HG03342 (cell line): ENCODE measurements around the gene OAF.
"Not testable (repeated sequence)": the region's sequence is repeated elsewhere in the genome, so short reads cannot be mapped to it uniquely, and the experiment has no call there.

Experiments
- ATAC-seq: cut with Tn5 transposase; IDR thresholded peaks from one replicate; pipeline ENCODE4 v1.9.1; 2021; ENCODE audit warnings: mild to moderate bottlenecking, moderate library complexity; ENCODE audit not compliant: unreplicated experiment

The OAF gene

DNA sequence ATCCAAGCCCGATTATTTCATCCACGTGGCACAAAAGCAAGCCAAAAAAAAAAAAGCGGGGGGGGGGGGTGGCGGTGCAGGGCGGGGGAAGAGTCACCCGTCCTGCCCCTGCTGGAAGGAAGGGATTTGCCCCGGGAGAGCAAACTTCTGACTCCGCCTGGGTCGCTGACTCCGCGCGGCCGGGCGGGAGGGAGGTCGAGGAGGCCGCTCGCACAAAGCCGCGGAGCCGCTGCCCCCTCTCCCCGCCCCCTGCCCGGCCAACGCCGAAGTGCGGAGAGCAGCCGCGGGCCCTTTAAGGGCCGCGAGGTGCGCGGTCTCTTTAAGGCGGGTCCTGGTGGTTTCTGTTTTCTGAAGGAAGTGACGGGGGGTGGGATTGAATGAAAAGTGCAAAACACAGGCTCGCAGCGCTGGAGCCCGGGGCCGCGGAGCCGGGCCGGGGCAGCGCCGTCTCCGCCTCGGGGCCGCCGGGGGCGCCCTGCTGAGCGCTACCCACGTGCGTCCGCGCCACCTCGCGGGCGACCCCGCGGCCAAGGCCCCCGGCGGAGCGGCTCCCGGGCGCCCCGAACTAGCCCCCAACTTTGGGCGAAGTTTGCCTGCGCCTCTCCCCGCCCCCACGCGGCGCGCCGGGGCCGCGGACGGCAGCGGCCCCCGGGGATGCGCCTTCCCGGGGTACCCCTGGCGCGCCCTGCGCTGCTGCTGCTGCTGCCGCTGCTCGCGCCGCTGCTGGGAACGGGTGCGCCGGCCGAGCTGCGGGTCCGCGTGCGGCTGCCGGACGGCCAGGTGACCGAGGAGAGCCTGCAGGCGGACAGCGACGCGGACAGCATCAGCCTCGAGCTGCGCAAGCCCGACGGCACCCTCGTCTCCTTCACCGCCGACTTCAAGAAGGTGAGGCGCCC, at the start of gene OAF:
Gene OAF, plus strand, starts transcription at position 407 of the 896 bp plus-strand sequence. Its CDS starts 248 bp downstream, at position 655.
- peak; percentile 82 for ATAC-seq

DNA sequence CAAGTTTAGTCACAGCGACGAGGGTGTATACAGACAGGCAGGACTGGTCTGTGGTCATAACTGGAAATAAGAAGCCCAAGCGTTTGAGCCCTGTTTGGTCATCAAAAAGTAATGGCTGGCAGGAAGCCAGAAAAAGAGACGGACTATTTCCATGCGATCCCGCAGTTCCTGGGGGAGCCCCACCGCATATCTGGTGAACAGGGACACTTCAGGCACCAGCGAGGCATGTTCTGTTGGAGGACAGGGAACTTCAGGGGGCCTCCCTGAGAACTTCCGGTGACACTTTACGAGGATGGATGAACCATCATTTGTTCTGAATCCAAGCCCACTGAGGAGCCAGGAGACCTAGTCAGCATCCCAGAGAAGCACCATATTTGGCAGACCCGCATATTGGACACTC, 43.2 kb upstream of the OAF start:
- no peak for ATAC-seq

GRCh38 chr11:120168108-120168959, 42.5 kb upstream of the OAF start:
- no peak for ATAC-seq

DNA sequence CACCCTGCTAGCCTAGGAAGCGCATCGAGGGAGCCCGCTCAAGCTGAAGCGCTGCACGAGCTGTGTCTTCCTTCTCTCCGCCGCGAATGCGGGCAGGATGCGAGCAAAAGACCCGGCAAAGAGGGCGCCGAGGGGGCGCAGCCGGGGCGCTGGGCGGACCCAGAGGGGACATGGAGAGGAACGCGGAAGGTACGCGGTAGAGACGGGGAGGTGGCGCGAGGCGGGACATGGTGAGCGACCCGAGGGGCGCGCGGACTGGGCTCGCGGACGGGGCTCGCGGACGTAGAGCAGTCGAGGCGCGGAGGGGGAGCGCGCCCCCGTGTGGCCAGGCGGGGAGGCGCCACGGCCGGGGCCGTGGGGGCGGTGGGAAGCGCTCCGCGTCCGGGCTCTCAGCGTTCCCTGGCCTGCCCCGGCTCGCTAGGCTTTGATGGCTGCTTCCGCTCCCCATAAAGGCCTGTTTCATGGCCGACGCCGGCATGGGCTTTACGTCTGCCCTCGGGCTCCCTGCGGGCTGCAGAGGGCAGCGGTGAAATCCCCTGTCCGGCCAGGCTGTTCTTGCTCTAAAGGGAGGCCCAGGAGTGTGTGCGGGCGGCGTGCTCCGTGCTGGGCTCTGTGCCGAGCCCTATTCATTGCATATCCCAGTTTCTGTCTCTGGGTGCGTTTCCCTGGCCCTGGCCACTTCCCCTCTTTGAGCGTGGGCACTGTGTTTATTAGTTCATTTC, 41.7 kb upstream of the OAF start:
- ATAC-seq, result no peak

DNA sequence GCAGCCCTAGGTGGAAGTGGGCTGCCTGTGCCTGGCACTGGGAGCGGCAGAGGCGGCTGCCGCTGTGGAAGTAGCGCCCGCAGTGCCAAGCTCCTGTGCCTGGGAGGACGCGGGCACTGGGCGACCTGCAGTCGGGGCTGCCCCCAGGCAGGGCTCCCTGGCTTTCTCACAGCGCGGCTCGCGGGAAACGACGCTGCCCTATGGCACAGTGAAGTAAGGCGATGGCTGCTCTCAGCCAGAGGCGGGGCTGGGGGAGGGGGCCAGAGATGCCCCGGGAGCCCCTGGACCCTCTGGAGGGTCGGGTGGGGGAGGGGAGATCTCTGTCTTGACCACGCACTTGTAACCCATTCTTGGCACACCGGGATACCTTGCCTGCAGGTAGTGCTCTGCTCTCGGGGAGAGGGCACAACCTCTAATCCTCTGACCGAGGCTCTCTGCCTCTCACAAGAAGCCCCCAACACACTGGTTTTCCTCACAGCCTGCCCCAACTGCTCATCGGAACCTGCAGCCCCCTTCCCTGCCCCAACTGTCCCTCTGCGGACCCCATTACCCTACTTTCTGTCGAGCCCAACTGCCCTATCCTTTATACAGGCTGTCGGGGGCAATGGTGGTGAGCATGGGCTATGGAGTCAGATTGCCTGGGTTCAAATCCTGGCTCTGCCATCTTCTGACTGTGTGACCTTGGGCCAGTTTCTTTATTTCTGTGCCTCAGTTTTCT, 40.7 kb upstream of the OAF start:
- no peak for ATAC-seq

GRCh38 chr11:120170741-120171261, 40.0 kb upstream of the OAF start:
- no peak for ATAC-seq

- no peak for ATAC-seq
Observed at GRCh38 chr11:120172054-120172911, 38.5 kb upstream of the OAF start.

DNA sequence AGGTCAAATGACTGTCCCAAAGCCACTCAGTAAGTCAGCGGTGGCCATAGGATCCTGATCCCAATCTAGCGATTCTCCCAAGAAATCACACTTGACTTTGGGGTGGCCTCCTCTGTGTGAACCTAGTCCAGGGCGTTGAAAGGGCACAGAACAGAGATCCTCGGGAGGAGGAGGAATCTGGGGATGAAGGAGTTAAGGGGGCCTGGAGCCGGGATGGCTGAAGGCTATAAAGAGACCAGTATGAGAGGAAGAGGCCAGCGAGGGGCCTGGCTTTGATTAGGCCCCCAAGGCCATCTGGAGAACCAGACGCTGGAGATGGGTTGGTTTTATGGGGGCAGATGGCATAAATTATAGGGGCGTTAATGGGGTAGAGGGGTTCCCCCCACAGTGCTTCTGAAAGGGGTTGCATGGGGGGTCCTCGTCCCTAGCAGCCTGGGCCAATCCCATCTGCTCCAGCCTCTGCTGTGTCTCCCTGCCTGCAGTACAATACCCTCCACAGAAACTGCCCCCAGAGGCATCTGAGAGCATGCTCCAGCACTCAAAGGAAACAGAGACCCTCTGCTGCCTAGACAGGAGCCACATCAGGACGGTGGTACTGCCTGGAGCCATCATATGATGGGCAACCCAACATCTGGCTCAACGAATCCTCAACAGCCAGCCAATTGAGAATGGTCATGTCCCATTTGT, 37.7 kb upstream of the OAF start:
- ATAC-seq, result no peak

DNA sequence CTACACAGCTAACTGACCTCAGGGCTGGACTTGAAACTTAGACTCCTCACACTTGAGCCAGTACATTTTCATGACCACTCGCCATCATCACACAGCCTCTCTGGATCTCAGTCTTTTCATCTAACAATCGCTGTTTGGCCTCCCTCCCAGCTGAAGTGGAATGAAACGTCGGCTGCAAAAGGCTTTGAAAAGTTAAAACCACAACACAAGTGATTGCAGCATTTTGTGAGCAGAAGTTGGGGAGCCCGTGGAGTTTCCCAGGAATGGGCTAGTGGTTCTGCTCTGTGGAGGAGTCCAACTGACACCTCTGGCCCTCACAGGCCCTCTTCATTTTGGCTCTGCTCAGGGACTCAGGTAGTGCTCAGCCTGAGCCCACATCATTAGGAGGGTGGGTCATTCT, 37.0 kb upstream of the OAF start:
- ATAC-seq, result no peak

- no peak for ATAC-seq
Observed at GRCh38 chr11:120174866-120175265, 36.0 kb upstream of the OAF start.

DNA sequence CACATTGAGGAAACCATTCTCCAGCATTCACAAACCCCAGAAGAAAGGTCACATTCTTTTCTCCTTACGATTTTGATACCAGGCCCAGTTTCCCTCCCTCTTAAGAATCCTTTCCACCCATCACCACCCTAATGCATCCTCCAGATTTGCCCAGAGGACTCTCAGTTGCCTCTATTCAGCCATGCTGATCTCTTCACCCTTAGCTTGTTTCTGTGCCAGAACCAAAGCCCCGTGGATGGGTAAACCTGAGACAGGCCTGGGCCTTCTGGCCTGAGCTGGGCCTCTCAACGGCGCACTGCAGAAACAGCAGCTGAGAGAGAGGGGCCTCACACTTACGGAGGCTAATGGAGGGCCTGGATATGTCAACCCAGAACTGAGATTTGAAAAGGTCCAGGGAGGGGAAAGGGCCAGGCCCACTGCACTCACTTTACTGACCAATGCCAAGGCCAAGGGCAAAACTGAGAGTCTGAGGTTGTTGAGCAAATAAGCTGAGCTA, 32.2 kb upstream of the OAF start:
- ATAC-seq, result no peak

DNA sequence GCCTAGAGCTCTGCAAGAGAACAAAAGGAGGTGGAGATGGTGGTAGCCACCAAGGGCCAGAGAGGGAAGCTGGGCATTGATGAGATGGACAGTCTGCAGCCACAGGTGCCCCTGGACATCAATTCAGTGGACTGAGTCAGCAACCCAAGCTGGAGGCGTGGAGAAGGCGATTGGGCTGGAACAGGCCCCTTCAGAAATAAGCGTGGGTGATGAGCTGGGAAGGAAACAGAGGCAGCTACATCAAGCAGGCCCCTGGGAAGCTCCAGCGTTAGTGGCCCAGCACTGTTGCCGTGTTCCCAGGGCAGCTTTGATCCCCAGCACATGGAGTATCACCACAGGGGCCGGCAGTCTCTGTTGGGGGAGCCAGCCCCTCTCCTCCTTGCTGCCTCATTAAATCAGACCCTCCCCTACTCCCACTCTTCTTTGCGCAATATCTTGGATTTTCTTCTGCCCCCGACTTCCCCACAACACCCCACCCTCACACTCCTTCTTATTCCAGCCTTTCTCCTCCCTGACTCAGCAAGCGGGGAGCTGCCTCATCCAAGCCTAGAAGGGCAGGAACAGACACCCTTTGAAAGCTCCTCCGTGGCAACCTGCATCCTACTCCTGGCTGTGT, 31.7 kb upstream of the OAF start:
- no peak for ATAC-seq

DNA sequence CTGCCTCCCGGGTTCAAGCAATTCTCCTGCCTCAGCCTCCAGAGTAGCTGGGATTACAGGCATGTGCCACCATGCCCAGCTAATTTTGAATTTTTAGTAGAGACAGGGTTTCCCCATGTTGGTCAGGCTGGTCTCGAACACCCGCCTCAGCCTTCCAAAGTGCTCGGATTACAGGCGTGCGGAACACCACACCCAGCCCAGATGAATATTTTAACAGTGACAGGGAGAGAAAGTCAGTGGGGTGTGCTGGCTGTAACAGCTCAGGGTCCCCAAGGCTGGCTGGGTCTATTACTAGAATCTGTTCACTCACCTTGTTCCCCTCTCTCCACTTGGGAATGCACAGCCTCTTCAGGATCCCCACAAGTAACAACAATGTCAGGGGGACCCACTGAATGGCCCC, 30.8 kb upstream of the OAF start:
- not testable (repeated sequence) for ATAC-seq

DNA sequence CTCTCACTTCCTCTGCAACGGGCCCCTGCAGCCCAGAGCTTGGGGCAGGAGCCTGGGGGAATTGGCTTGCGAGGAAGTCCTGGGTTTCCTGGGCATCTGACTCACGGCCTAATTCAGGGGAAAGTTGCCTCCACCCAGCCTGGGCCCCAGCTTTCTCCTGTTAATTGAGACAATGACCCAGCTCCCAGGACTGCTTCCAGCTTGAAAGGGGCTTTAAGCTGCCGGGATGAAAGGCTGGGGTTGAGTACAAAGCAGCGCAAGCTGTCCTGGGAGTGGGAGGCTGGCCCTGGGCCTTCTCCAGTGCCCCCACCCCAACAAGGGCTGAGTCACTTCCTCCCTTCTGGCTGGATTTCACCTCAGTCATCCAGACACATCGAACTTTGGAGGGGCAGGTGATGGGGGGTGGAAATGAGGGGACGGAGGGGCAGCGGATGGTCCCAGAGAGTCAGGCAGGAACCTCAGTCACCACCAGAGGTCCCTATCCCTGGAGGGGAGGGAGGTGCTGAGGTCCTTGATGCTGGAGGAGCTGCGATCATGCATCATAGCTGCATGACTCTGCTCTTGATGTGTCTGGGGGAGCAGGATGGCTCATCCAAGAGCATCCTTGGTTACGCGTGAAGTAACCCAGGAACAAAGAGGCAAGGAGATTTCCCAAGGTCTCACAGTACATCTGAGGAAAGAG, 30.1 kb upstream of the OAF start:
- no peak for ATAC-seq

- ATAC-seq, result no peak
Observed at GRCh38 chr11:120181376-120181975, 29.4 kb upstream of the OAF start.

DNA sequence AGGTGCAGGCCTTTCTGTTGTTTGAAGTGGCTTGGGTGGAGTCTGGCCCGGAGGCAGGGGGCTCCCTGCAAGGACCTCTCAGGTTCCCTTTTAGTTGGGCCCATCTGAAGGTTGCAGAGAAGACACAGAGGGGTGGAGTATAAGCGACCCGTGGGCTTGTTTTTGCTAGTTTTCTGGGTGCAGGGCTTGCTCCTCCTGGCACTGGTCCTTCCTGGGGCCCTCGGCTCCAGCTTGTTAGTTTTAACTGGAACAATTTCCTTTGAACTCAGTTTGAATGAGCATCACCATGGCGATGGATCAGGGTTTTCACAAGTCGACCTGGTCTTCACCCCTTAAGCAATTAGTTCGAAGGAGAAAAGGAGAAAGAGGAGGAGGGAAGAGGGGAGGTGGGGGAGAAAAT, 28.5 kb upstream of the OAF start:
- no peak for ATAC-seq

DNA sequence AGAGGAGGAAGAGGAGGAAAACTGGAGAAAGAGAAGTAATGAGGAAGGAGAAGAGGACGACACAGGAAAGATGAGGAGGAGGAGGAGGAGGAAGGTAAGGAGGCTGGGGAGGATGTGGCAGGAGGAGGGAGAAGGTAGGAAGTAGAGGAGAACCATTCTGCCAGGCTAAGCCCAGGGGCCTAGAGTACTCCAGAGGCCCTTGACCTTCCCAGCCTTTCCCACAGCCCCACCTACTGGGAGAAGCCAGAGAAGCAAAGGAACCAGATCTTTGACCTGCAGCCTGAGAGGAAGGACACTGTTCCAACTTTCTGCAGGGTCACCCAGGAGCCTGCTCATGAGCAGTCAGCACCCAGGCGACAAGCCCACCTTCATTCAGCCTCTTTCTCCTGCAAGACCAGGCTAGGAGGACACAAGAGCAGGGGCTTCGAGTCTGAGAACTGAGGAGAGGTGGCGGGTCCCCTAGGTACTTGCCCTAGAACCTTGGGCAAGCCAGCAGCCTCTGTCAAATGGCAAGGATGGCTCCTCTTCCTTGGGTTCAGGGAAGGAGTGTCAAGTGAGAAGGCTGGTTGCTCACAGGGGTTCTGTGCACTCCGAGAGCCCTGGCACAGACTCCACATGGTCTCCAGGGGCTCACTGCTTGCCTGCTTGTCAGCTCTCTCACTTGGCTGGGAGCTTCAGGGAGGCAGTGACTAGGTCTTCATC, 27.9 kb upstream of the OAF start:
- ATAC-seq, result no peak
